B cell (primary cell): ENCODE results near the gene SLK. TPM values are rescaled to one million over a fixed set of nuclear protein-coding genes. Genes with fewer than 3 reads are reported as not detected.

Experiments
- ATAC-seq: fragments of 200-7000 bp; cut with Tn5 transposase; one replicate; pipeline ENCODE4 v1.10.0; 2021; ENCODE audit warnings: low read depth, mild to moderate bottlenecking, moderate number of reproducible peaks, moderate library complexity
- CTCF ChIA-PET: fragments of 350-600 bp; sonication (Branson Sonifier 250); formaldehyde crosslinking; loops from one replicate; lab custom pipeline; 2021; ENCODE audit warnings: antibody characterized with exemption, inconsistent platforms; lab: Charles Lee
- POLR2A ChIA-PET: fragments of 350-600 bp; sonication (Branson Sonifier 250); formaldehyde crosslinking; loops from one replicate; lab custom pipeline; 2021; ENCODE audit warnings: antibody characterized with exemption; lab: Charles Lee
- DNase-seq: peaks from one replicate; pipeline ENCODE4 v3.0.0; 2013
- H2AFZ ChIP-seq: 2 replicates; pipeline ENCODE4 v1.6.1; 2012; ENCODE audit warnings: mild to moderate bottlenecking, low read depth, low read length; ENCODE audit not compliant: insufficient read depth, poor library complexity, severe bottlenecking
- H3K27ac ChIP-seq, 2 donors: 1 replicate in 1 of 2; 2 replicates in 1 of 2; pipeline ENCODE4 v1.5.1; 2012 to 2013; ENCODE audit warnings: low read length in 2 of 2, mild to moderate bottlenecking in 2 of 2, moderate library complexity in 1 of 2
- H3K27me3 ChIP-seq, 4 experiments: fragments of 200-600 bp in 1 of 4; sonication (generic) in 1 of 4; replicated peaks in 1 of 4; 1 replicate in 2 of 4; 2 replicates in 2 of 4; pipeline versions ENCODE4 v1.6.1 to v1.7.0; 2013 to 2016; ENCODE audit warnings: low read length in 3 of 4, mild to moderate bottlenecking in 2 of 4, mixed read lengths in 1 of 4, moderate library complexity in 1 of 4; ENCODE audit not compliant: insufficient read depth in 4 of 4, control insufficient read depth in 3 of 4; ENCODE audit errors: control extremely low read depth in 1 of 4
- H3K36me3 ChIP-seq, 2 experiments: replicated peaks in 1 of 2; 1 replicate in 1 of 2; 2 replicates in 1 of 2; pipeline versions ENCODE4 v1.6.1 to v1.7.1; 2013; ENCODE audit warnings: low read length in 1 of 2; ENCODE audit not compliant: insufficient read depth in 2 of 2, control insufficient read depth in 1 of 2; ENCODE audit errors: control extremely low read depth in 1 of 2, extremely low read depth in 1 of 2
- H3K4me1 ChIP-seq, 2 donors: fragments of 200-600 bp in 1 of 2; sonication (generic) in 1 of 2; 1 replicate in 1 of 2; 2 replicates in 1 of 2; pipeline versions ENCODE4 v1.5.1 to v1.6.1; 2013 to 2017; ENCODE audit warnings: low read length in 2 of 2; ENCODE audit not compliant: control insufficient read depth in 2 of 2, insufficient read depth in 2 of 2
- H3K4me2 ChIP-seq: replicated peaks from 2 replicates; pipeline ENCODE3; 2012; ENCODE audit warnings: mild to moderate bottlenecking, low read depth, low read length; ENCODE audit not compliant: poor library complexity, severe bottlenecking
- H3K4me3 ChIP-seq, 5 experiments: fragments of 200-600 bp in 1 of 5; sonication (generic) in 1 of 5; 1 replicate in 3 of 5; 2 replicates in 2 of 5; pipeline versions ENCODE4 v1.5.1 to v1.7.0; 2011 to 2016; ENCODE audit warnings: low read length in 4 of 5, mild to moderate bottlenecking in 4 of 5, low read depth in 2 of 5, control low read depth in 1 of 5, moderate library complexity in 1 of 5; ENCODE audit not compliant: insufficient read depth in 1 of 5; ENCODE audit errors: control extremely low read depth in 1 of 5, extremely low read depth in 1 of 5
- H3K79me2 ChIP-seq: fragments of 200-600 bp; sonication (generic); one replicate; pipeline ENCODE4 v1.6.0; 2016; ENCODE audit warnings: low read length; ENCODE audit not compliant: control insufficient read depth, insufficient read depth
- H3K9ac ChIP-seq: fragments of 200-600 bp; sonication (generic); 2 replicates; pipeline ENCODE4 v1.6.1; 2017; ENCODE audit warnings: mild to moderate bottlenecking, low read length, moderate library complexity
- H3K9me3 ChIP-seq, 3 donors: one replicate each; pipeline versions ENCODE4 v1.6.1 to v1.7.1; 2013; ENCODE audit warnings: low read length in 2 of 3; ENCODE audit not compliant: control insufficient read depth in 2 of 3, insufficient read depth in 1 of 3; ENCODE audit errors: control extremely low read depth in 1 of 3
- H4K20me1 ChIP-seq: 2 replicates; pipeline ENCODE4 v1.6.0; 2012; ENCODE audit warnings: mild to moderate bottlenecking, low read length; ENCODE audit not compliant: insufficient read depth, control insufficient read depth, poor library complexity, severe bottlenecking
- H3K27ac Mint-ChIP-seq: one replicate; pipeline ENCODE4 v1.8.0; 2021; ENCODE audit warnings: mixed read lengths
- H3K27me3 Mint-ChIP-seq: one replicate; pipeline ENCODE4 v1.8.0; 2021; ENCODE audit warnings: mixed read lengths
- H3K4me1 Mint-ChIP-seq: one replicate; pipeline ENCODE4 v1.8.0; 2021; ENCODE audit warnings: mixed read lengths
- H3K4me3 Mint-ChIP-seq: one replicate; pipeline ENCODE4 v1.8.0; 2021; ENCODE audit warnings: mixed read lengths
- H3K9me3 Mint-ChIP-seq: one replicate; pipeline ENCODE4 v1.8.0; 2022; ENCODE audit warnings: mixed read lengths; ENCODE audit not compliant: insufficient read depth
- EZH2 ChIP-seq: IDR thresholded peaks from 2 replicates; pipeline ENCODE4 v1.6.1; 2012; ENCODE audit warnings: borderline replicate concordance, low read depth, mild to moderate bottlenecking, moderate library complexity, low read length; ENCODE audit not compliant: insufficient read depth, poor library complexity, severe bottlenecking
- WGBS: methylation state at CpG from one replicate; pipeline ENCODE4 v1.1.5; 2013; ENCODE audit warnings: missing lambda C conversion rate; ENCODE audit not compliant: insufficient coverage; 5-methylcytosine and 5-hydroxymethylcytosine counted together
- intact Hi-C: fragments of 100-400 bp; cut with micrococcal nuclease; formaldehyde crosslinking; loops from one replicate; pipeline ENCODE4 v1.10.0; 2022
- polyA plus RNA-seq: library from polyadenylated mRNA; depleted of rRNA; stranded (reverse); fragments of >200 nt; gene quantifications from 2 replicates; pipeline ENCODE4 v1.2.3, GENCODE V29; 2012
- total RNA-seq, 2 donors: library from RNA; stranded (reverse); fragments of 120-200 nt in 1 of 2; gene quantifications; 1 replicate in 1 of 2; 2 replicates in 1 of 2; pipeline versions ENCODE4 v1.2.3 to v1.2.4, GENCODE V29; 2013 to 2022
- TF ChIP-seq, protein P1 (sequence below): fragments of 200-600 bp; IDR thresholded peaks from one replicate; pipeline ENCODE4 v1.8.0; 2022; ENCODE audit warnings: antibody characterized with exemption, mild to moderate bottlenecking

SLK gene
- total and polyA plus RNA-seq, 2 donors (not counting 1 experiment from before 2014, with no cell fraction given) = 2.9 to 24.5 TPM

GRCh38 chr10:104038537-104038936 is 71.6 kb downstream of the SLK start:
- H3K4me2 ChIP-seq = no peak overlapping the region
- CTCF ChIA-PET = interaction anchor here (1.3 to 1.4 kb wide), 2 partner anchors 10 to 84 kb away, joined by 3 read pairs; partner anchors contain the start of gene SFR1
- H3K9me3 Mint-ChIP-seq = no peaks in the 10 kb centered on the region
- H3K79me2 ChIP-seq = no peaks in the 10 kb centered on the region
- no peak for TF ChIP-seq EZH2
- TF ChIP-seq, protein P1, sequence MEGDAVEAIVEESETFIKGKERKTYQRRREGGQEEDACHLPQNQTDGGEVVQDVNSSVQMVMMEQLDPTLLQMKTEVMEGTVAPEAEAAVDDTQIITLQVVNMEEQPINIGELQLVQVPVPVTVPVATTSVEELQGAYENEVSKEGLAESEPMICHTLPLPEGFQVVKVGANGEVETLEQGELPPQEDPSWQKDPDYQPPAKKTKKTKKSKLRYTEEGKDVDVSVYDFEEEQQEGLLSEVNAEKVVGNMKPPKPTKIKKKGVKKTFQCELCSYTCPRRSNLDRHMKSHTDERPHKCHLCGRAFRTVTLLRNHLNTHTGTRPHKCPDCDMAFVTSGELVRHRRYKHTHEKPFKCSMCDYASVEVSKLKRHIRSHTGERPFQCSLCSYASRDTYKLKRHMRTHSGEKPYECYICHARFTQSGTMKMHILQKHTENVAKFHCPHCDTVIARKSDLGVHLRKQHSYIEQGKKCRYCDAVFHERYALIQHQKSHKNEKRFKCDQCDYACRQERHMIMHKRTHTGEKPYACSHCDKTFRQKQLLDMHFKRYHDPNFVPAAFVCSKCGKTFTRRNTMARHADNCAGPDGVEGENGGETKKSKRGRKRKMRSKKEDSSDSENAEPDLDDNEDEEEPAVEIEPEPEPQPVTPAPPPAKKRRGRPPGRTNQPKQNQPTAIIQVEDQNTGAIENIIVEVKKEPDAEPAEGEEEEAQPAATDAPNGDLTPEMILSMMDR = no peak
- ATAC-seq = no peak
- H3K9me3 ChIP-seq = no peaks in the 10 kb centered on the region
- no peak overlapping the region for H3K27ac ChIP-seq
- POLR2A ChIA-PET = no interaction called here
- 84% methylated on average over 4 of the region's 8 CpGs for WGBS
- no peaks in the 10 kb centered on the region for H3K4me1 ChIP-seq
- no peak overlapping the region for H3K27ac Mint-ChIP-seq
- no peaks in the 10 kb centered on the region for H3K27me3 ChIP-seq
- no peak overlapping the region for H2AFZ ChIP-seq
- H3K4me3 Mint-ChIP-seq = no peak overlapping the region
- no peaks in the 10 kb centered on the region for H3K27me3 Mint-ChIP-seq
- no peak for DNase-seq
- H3K4me3 ChIP-seq = no peak overlapping the region
- no peaks in the 10 kb centered on the region for H3K36me3 ChIP-seq
- H3K4me1 Mint-ChIP-seq = no peaks in the 10 kb centered on the region
- H3K9ac ChIP-seq = no peak overlapping the region
- intact Hi-C loops = no loop called here
- H4K20me1 ChIP-seq = no peaks in the 10 kb centered on the region

GRCh38 chr10:104038958-104039752 is 72.2 kb downstream of the SLK start:
- Histone ChIP-seq H2AFZ (no peak overlapping the region), H3K9ac (no peak overlapping the region), H3K27ac (no peak overlapping the region), H3K79me2 (no peaks in the 10 kb centered on the region), H3K27me3 (no peaks in the 10 kb centered on the region), H3K4me3 (no peak overlapping the region), H4K20me1 (no peaks in the 10 kb centered on the region), H3K4me2 (no peak overlapping the region), H3K4me1 (no peaks in the 10 kb centered on the region), H3K9me3 (no peaks in the 10 kb centered on the region), H3K36me3 (no peaks in the 10 kb centered on the region)
- intact Hi-C loops = no loop called here
- Mint-ChIP-seq H3K4me3 (no peak overlapping the region), H3K9me3 (no peaks in the 10 kb centered on the region), H3K4me1 (no peaks in the 10 kb centered on the region), H3K27ac (no peak overlapping the region), H3K27me3 (no peaks in the 10 kb centered on the region)
- ChIA-PET CTCF (no interaction called here), POLR2A (no interaction called here)
- ATAC-seq = no peak
- TF ChIP-seq, protein P1 = no peak
- TF ChIP-seq EZH2 = no peak
- DNase-seq = no peak
- WGBS = 88% methylated on average over 7 of the region's 7 CpGs
